HAP-1 (cell line): ENCODE measurements around the gene PPP1R13B.
"Not testable (repeated sequence)": the region's sequence is repeated elsewhere in the genome, so short reads cannot be mapped to it uniquely, and the experiment has no call there.

Source experiments
- DNase-seq, 2 experiments: peaks; one replicate each; pipeline ENCODE4 v3.0.0-alpha.2; 2016 to 2020; ENCODE audit warnings: low spot score in 2 of 2
- H3K27me3 ChIP-seq: fragments of 250-450 bp; sonication (Bioruptor Pico); 2 replicates; pipeline ENCODE4 v1.5.1; 2020; ENCODE audit warnings: low read depth, mild to moderate bottlenecking, moderate library complexity
- H3K36me3 ChIP-seq: fragments of 250-450 bp; sonication (Bioruptor Pico); replicated peaks from 2 replicates; pipeline ENCODE4 v1.5.1; 2020; ENCODE audit warnings: mild to moderate bottlenecking
- H3K4me1 ChIP-seq: fragments of 250-450 bp; sonication (Bioruptor Pico); 2 replicates; pipeline ENCODE4 v1.5.1; 2020; ENCODE audit warnings: mild to moderate bottlenecking
- H3K4me3 ChIP-seq: fragments of 250-450 bp; sonication (Bioruptor Pico); 2 replicates; pipeline ENCODE4 v1.5.1; 2020; ENCODE audit warnings: mild to moderate bottlenecking, moderate library complexity
- H3K9me3 ChIP-seq: fragments of 250-450 bp; sonication (Bioruptor Pico); 2 replicates; pipeline ENCODE4 v1.5.1; 2020; ENCODE audit warnings: mild to moderate bottlenecking, moderate library complexity
- in situ Hi-C: fragments of 300-500 bp; cut with MboI; formaldehyde crosslinking; loops from 3 replicates; pipeline ENCODE4 v1.14.3; 2020; ENCODE audit warnings: low sequenced_read_pairs, inconsistent platforms, mixed read lengths

The PPP1R13B gene

DNA sequence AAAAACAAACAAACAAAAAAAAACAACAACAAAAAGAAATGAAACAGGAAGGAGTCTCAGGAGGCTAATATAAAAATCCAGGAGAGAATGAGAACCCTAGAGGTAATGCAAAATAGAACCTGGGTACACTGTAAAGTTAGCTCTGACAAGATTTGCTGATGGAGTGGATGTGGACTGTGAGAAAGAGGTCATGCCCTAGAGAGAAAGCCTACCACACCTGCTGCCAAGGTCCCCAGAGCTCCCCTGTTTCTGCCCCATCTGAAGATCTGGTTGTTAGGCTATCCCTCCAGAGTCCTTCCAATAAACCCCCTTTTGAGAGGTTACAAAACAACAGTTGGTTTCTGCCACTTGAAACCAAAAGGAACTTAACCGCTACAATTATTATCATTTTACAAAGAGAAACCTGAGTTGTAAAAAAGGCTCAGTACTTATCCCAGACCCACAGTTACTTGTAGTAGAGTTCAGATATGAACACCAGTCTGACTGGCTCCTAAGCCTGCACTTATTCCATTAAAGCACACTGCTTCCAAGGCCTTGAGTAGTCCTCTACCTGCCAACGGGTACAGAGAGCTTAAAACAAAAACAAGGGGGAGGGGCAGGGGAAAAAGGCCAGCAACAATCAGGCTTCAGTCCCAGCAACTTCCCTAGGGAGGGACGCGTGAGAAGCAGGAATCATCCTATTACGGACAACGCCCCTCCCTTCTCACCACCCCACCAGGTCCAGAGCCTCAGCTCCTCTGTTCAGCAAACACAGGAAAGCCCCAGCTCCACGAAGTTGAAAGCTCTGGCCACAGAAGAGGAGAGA is 27.7 kb downstream of the PPP1R13B start:
- Histone ChIP-seq H3K9me3 (no peaks in the 10 kb centered on the region), H3K4me1 (peaks cover 8% of the 10 kb centered on the region), H3K27me3 (no peaks in the 10 kb centered on the region), H3K4me3 (no peak overlapping the region), H3K36me3 (no peaks in the 10 kb centered on the region)
- peak in 1 of 2 experiments; percentile 54 for DNase-seq
- in situ Hi-C loops, result no loop called here

DNA sequence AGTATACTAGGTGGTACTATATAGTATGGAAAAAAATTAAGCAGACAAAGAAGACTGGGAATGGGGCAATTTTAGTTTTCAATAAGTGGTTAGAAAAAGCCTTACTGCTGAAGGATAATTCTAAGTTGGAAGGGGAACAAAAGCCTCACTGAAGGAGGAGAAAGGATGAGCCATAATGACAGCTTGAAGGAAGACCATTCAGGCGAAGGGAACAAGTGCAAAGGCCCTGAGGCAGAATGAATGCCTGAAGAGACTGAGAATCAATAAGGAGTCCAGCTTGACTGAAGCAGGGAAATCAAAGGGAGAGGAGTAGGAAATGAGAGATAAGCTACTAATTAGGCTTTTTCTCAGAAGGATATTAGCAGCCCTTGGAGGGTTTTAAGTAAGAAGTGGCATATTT is 28.5 kb downstream of the PPP1R13B start:
- peaks cover 8% of the 10 kb centered on the region for H3K4me1 ChIP-seq
- no peaks in the 10 kb centered on the region for H3K36me3 ChIP-seq
- DNase-seq, result no peak
- H3K4me3 ChIP-seq, result no peak overlapping the region
- H3K27me3 ChIP-seq, result no peaks in the 10 kb centered on the region
- H3K9me3 ChIP-seq, result no peaks in the 10 kb centered on the region
- in situ Hi-C loops, result no loop called here

DNA sequence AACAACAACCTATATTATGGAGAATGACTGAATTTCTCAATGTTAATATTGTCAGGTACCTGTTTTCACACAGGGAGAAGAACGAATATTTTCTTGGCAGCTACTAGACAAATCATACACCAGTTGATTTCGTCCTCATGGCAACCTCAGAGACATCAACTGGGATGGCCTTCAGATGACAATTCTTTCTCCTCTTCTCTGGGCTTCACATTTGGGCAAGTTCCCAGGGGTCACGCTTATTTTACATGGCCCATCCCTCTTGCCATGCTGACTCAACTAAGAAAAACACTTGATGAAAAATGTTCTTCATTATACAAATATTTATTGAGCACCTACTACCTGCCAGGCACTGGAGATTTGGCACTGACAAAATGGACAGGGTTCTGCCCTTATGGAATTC is 29.0 kb downstream of the PPP1R13B start:
- in situ Hi-C loops, result no loop called here
- Histone ChIP-seq H3K4me3 (no peak overlapping the region), H3K36me3 (no peaks in the 10 kb centered on the region), H3K4me1 (peaks cover 8% of the 10 kb centered on the region), H3K27me3 (no peaks in the 10 kb centered on the region), H3K9me3 (no peaks in the 10 kb centered on the region)
- no peak for DNase-seq

DNA sequence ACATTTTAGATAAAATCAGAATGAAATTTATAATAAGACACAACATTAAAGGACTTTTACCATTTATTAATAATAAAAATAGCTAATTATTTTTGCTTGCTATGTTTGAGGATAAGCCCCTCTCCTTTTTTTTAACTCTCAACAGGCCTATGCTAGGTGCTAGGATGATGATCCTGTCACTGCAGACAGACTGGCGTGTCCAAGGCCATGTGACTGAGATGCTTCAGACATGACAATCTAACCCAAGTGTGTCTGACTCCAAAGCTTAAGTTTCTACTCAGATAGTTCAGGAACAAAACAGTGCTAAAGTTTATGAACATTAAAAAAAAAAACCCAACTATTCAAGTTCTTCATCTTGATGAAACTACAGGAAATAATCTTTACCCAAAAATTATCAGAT is 29.8 kb downstream of the PPP1R13B start:
- Histone ChIP-seq H3K9me3 (no peaks in the 10 kb centered on the region), H3K4me1 (peaks cover 8% of the 10 kb centered on the region), H3K4me3 (no peak overlapping the region), H3K36me3 (no peaks in the 10 kb centered on the region), H3K27me3 (no peaks in the 10 kb centered on the region)
- in situ Hi-C loops, result no loop called here
- DNase-seq, result no peak

DNA sequence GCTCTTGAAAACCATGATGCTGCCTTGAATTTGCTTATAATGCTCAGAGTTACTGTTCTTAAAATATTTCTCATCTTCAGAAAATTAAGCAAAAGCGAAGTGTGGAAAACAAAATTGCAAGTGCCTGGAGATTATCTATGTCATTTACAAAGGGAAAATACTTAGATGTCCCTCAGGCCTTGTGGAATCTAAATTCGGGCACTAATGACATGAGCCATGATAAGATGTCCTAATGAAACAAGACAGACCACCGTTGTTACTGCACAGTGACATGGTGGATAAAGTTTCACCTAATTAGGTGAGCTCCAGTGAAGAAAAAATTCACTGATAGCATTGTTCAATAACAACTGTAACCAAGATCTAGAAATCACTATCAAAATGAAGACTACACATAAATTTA is 30.4 kb downstream of the PPP1R13B start:
- no peaks in the 10 kb centered on the region for H3K27me3 ChIP-seq
- no peak overlapping the region for H3K4me3 ChIP-seq
- peaks cover 8% of the 10 kb centered on the region for H3K4me1 ChIP-seq
- in situ Hi-C loops, result no loop called here
- H3K36me3 ChIP-seq, result no peaks in the 10 kb centered on the region
- no peak for DNase-seq
- H3K9me3 ChIP-seq, result no peaks in the 10 kb centered on the region

DNA sequence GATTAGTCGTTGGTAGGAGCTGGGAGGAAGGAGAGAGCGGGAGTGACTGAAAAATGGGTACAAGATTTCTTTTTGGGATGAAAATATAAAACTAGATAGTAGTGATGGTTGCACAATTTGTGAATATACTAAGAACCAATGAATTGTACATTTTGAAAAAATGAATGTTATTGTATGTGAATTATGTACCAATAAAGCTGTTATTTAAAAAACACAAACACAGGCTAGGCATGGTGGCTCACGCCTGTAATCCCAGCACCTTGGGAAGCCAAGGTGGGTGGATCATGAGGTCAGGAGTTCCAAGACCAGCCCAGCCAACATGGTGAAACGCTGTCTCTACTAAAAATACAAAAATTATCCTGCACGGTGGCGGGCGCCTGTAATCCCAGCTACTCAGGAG is 32.1 kb downstream of the PPP1R13B start:
- DNase-seq, result no peak
- no peak overlapping the region for H3K4me3 ChIP-seq
- H3K27me3 ChIP-seq, result no peaks in the 10 kb centered on the region
- H3K9me3 ChIP-seq, result no peaks in the 10 kb centered on the region
- no peaks in the 10 kb centered on the region for H3K36me3 ChIP-seq
- in situ Hi-C loops, result no loop called here
- peaks cover 8% of the 10 kb centered on the region for H3K4me1 ChIP-seq

DNA sequence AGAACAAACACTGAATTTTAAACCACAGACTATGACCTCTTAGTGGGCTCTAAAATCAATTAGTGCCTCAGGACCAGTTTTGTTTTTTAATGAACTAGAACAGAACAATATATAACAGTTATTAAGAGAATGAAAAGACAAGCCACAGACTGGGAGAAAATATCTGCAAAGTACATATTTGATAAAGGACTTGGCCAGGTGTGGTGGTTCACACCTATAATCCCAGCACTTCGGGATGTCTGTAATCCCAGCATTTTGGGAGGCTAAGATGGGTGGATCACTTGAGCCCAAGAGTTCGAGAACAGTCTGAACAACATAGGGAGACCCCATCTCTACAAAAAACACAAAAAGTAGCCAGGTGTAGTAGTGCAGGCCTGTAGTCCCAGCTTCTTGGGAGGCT is 36.2 kb downstream of the PPP1R13B start:
- Histone ChIP-seq H3K27me3 (no peaks in the 10 kb centered on the region), H3K9me3 (no peaks in the 10 kb centered on the region), H3K4me1 (no peaks in the 10 kb centered on the region), H3K36me3 (no peaks in the 10 kb centered on the region), H3K4me3 (no peak overlapping the region)
- in situ Hi-C loops, result loop anchor here (5.0 kb wide), 1 partner anchor 171 kb away; no protein-coding TSS in a partner anchor
- DNase-seq, result no peak

DNA sequence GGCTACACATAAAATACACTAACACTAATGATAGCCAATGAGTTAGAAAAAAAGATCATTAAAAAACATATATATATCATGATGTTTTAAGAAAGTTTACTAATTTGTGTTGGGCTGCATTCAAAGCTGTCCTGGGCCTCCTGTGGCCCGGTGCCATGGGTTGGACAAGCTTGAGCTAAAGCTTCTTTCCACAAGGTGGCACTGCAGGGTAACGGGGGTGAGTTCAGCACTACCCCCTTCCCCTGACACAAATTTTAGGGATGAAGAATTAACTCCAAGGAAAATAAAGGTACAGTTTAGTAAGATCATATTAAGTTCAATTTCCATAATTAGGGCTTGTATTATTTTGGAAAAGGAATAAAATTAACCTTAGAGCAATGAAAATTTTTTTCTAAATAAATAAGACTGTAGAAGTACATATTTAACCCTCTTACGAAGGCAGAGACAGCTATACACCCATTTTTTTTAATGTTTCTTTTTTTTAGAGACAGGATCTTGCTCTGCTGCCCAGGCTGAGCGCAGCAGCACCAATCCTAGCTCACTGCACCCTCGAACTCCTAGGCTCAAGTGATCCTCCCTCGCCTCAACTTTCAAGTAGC is 38.9 kb downstream of the PPP1R13B start:
- in situ Hi-C loops, result loop anchor here (5.0 kb wide), 1 partner anchor 104 kb away; no protein-coding TSS in a partner anchor
- Histone ChIP-seq H3K4me1 (no peaks in the 10 kb centered on the region), H3K4me3 (no peak overlapping the region), H3K36me3 (no peaks in the 10 kb centered on the region), H3K27me3 (no peaks in the 10 kb centered on the region), H3K9me3 (no peaks in the 10 kb centered on the region)
- DNase-seq, result peak; percentile 51 to 87

DNA sequence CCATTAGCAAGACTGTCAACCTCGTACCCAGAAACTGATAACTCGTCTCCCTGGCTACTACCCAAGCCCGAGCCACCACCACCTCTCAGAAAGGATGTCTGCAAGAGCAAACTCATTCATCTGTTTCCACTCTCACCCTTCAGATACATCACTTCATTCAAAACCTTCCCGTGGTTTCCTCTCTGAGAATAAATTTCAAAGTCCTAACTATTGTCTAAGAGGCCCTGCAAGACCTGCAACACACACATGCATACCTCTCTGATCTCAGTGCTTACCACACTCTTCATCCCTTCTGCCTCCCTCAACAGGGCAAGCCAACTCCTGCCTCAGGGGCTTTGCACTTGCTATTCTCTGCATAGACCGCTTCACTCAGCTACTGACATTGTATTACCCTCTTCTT is 40.6 kb downstream of the PPP1R13B start:
- no peaks in the 10 kb centered on the region for H3K4me1 ChIP-seq
- in situ Hi-C loops, result loop anchor here (5.0 kb wide), 1 partner anchor 105 kb away; no protein-coding TSS in a partner anchor
- DNase-seq, result no peak
- no peak overlapping the region for H3K4me3 ChIP-seq
- H3K9me3 ChIP-seq, result no peaks in the 10 kb centered on the region
- H3K27me3 ChIP-seq, result no peaks in the 10 kb centered on the region
- no peaks in the 10 kb centered on the region for H3K36me3 ChIP-seq

DNA sequence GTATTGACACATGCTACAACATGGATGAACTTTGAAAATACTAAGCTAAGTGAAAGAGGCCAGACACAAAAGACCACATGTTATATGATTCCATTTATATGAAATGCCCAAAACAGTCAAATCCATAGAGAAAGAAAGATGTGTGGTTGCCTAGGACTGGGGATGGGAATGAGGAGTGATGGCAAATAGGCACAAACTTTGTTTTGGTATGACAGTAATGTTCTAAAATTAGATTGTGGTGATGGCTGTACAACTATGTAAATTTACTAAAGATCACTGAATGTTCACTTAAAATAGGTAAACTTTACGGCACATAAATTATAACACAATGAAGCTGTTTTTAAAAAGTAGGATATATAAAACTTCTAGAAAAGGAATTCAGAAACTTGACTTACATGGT is 41.7 kb downstream of the PPP1R13B start:
- Histone ChIP-seq H3K9me3 (no peaks in the 10 kb centered on the region), H3K4me3 (no peak overlapping the region), H3K36me3 (no peaks in the 10 kb centered on the region), H3K27me3 (no peaks in the 10 kb centered on the region), H3K4me1 (no peaks in the 10 kb centered on the region)
- in situ Hi-C loops, result loop anchor here (5.0 kb wide), 1 partner anchor 107 kb away; no protein-coding TSS in a partner anchor
- DNase-seq, result no peak

DNA sequence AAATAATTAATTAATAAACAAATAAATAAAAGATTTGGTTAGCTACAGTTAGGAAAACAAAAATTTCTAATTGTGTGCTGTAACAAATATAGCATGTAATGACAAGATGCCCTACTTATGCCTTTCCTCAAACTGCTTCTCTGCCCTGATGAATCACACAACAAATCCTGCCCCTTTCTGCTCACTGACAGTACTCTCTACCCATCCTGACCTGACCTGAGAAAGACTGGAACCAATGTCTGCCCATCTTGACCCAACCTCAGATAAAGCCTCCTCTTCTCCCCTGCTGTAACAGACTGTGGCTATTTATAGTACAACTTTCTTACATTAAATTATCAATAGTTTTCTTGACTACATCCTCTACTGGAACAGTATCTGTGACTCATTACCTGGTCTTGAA is 43.7 kb downstream of the PPP1R13B start:
- Histone ChIP-seq H3K4me1 (no peaks in the 10 kb centered on the region), H3K4me3 (no peak overlapping the region), H3K9me3 (no peaks in the 10 kb centered on the region), H3K36me3 (no peaks in the 10 kb centered on the region), H3K27me3 (no peaks in the 10 kb centered on the region)
- DNase-seq, result no peak
- in situ Hi-C loops, result no loop called here

DNA sequence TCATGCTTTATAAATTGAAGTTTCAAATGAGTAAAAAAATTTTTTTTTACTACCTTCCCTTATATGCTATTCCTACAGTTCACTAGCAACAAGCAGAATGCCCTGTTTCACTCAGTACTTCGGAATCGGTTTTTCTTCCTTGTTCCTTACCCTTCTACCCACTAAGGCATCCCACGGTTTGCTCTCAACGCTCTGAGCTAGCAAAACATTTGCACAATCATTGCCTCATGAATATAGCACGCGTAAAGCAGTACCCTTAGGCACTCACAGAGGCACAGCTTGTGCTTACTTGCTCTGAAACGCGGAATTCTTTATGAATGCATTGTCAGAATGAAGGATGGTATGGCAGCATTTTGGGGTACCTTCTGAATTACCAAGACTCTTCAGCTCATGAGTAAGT is 45.0 kb downstream of the PPP1R13B start:
- no peaks in the 10 kb centered on the region for H3K4me1 ChIP-seq
- no peaks in the 10 kb centered on the region for H3K27me3 ChIP-seq
- no peaks in the 10 kb centered on the region for H3K36me3 ChIP-seq
- in situ Hi-C loops, result no loop called here
- no peak overlapping the region for H3K4me3 ChIP-seq
- no peak for DNase-seq
- H3K9me3 ChIP-seq, result no peaks in the 10 kb centered on the region

DNA sequence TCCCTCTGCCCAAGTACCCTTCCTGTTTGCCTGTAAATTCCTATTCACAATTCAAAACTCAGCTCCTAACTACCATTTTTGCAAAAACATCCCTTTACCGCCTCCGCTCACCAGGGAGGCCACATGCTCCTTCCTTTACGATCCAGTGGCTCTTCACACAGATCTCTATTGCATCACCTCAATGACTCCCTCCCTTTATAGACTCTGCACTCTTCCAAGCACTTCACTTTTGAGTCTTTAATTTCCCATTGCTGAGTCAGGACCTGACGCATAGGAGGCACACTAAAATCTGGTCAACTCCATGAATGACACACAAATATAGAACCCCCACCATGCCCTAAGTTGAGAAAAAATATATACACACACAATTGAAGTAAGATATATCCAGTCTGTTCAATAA is 45.9 kb downstream of the PPP1R13B start:
- Histone ChIP-seq H3K27me3 (no peaks in the 10 kb centered on the region), H3K4me3 (no peak overlapping the region), H3K4me1 (no peaks in the 10 kb centered on the region), H3K36me3 (no peaks in the 10 kb centered on the region), H3K9me3 (no peaks in the 10 kb centered on the region)
- no peak for DNase-seq
- in situ Hi-C loops, result no loop called here

DNA sequence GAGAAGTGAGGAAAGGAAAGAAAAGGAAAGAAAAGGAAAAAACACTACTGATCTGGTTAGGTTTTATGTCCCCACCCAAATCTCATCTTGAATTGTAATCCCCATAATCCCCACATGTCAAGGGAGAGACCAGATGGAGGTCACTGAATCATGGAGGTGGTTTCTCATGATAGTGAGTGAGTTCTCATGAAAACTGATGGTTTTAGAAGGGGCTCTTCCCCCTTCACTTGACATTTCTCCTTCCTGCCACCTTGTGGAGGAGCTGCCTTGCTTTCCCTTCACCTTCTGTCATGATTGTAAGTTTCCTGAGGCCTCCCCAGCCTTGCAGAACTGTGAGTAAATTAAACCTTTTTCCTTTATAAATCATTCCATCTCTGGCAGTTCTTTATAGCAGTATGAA is 54.2 kb downstream of the PPP1R13B start:
- H3K9me3 ChIP-seq, H3K27me3 ChIP-seq, H3K36me3 ChIP-seq, H3K4me3 ChIP-seq, H3K4me1 ChIP-seq, DNase-seq, in situ Hi-C loops: not testable (repeated sequence)
